ENCODE data around the gene ST7L. TPM values are rescaled to one million over a fixed set of nuclear protein-coding genes. Genes with fewer than 3 reads are reported as not detected.
A peak's percentile ranks its signal among the peaks of the same experiment; 100 is the strongest.

Gene ST7L
- total and polyA plus RNA-seq, 9 of the 15 experiments (the other 6 are each of a cell fraction or from before 2014, with no cell fraction given) = 9.0 to 32.5 (median 26.6) TPM

DNA sequence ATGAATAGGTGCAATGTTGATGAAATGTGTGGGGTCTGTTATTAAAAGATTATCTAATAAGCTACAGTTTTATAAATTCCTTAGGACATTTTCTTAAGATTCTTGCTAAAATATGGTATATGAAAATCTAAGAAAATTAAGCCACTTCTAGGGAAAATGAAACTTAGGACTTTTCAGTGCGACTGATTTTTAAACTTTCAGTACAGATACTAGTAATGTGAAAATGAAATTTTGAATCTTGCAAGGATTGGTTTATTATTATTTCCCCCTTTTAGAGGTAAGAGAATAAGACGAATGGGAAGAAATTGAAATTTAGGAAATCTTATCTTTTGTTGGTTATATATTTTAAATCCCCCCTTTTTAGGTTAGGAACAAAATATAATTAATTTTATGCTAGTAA, 17.1 kb upstream of the ST7L start:
- Histone ChIP-seq H3K9ac (ENCODE audit: insufficient read depth in 1 of 2, low read depth in 2 of 2, low read length in 2 of 2) (no peak overlapping the region; a peak in 1 of 4 replicates), H3K27me3 (ENCODE audit: control insufficient read depth in 2 of 2, insufficient read depth in 2 of 2, low read length in 2 of 2) (no peaks in the 10 kb centered on the region), H3K27ac (ENCODE audit: extremely low read depth, low read depth, low read length) (no peak overlapping the region), H3K9me3 (replicated peaks; ENCODE audit: control insufficient read depth, insufficient read depth, low read depth, low read length) (no peaks in the 10 kb centered on the region), H3K79me2 (ENCODE audit: control insufficient read depth, insufficient read depth, low read length) (peaks cover 84% of the 10 kb centered on the region), H3K4me1 (replicated peaks in 1 of 2; ENCODE audit: control insufficient read depth in 2 of 2, insufficient read depth in 2 of 2, low read length in 2 of 2) (peaks cover 24 to 29% of the 10 kb centered on the region in 2 experiments), H4K20me1 (replicated peaks; ENCODE audit: control insufficient read depth, insufficient read depth, low read length) (peaks cover 29% of the 10 kb centered on the region), H3K4me3 (no peak overlapping the region), H3K9me1 (ENCODE audit: control insufficient read depth, insufficient read depth, low read length) (no peaks in the 10 kb centered on the region), H2AFZ (ENCODE audit: low read depth, low read length) (no peak overlapping the region), H3K36me3 (ENCODE audit: control insufficient read depth, insufficient read depth, low read length) (peaks cover 29% of the 10 kb centered on the region), H3K4me2 (ENCODE audit: insufficient read depth, low read length) (no peak overlapping the region)
- ATAC-seq = no peak
- no TSS peak for BruUV-seq (replicated peaks)
- in situ Hi-C loops (cut with MboI) = no loop called here
- POLR2A ChIA-PET = interaction anchor here (0.9 to 1.5 kb wide), 6 partner anchors 7 to 64 kb away, joined by 3 to 5 read pairs (median 3); no protein-coding TSS in a partner anchor
- TF ChIP-seq CSDE1 (IDR thresholded peaks at IDR 0.05) (0 out of 4 replicates have a peak, but pooled peaks of 1 of the 2 experiments have one; percentile 21), ARID1B (IDR thresholded peaks at IDR 0.05) (no peak), KLF16 (IDR thresholded peaks at IDR 0.05) (no peak), RBM14 (IDR thresholded peaks at IDR 0.05; ENCODE audit: borderline replicate concordance, insufficient read depth, low read depth, low read length) (no peak), MYNN (IDR thresholded peaks at IDR 0.05) (no peak), MYNN (CRISPR knock-in tag; IDR thresholded peaks at IDR 0.05) (no peak), RBM22 (IDR thresholded peaks at IDR 0.05; ENCODE audit: low read depth, low read length, poor library complexity, severe bottlenecking) (no peak), ZBTB7A (IDR thresholded peaks at IDR 0.05; ENCODE audit: borderline replicate concordance, control insufficient read depth, low read depth, low read length) (no peak)
- FAIRE-seq = no peak
- CTCF ChIA-PET (ENCODE audit: low intra/inter-chr PET ratio) = no interaction called here
- intact Hi-C loops (cut with micrococcal nuclease) = no loop called here
- DNase-seq (ENCODE audit: extremely low read depth in 1 of 4, low spot score in 3 of 4) = no peak
- 72% methylated on average over 2 of the region's 2 CpGs for WGBS (ENCODE audit: insufficient coverage, low coverage, missing lambda C conversion rate)

Data from K562 (cell line).